ENCODE results near the gene CAP1. TPM values are rescaled to one million over a fixed set of nuclear protein-coding genes. Genes with fewer than 3 reads are reported as not detected.
"Not testable (repeated sequence)": the region's sequence is repeated elsewhere in the genome, so short reads cannot be mapped to it uniquely, and the experiment has no call there.

Gene CAP1
- total RNA-seq, 1 donor from 2014 or later: 367 TPM

- peaks cover 23% of the 10 kb centered on the region for H3K27me3 Mint-ChIP-seq (ENCODE audit: unreplicated experiment)
- H3K9me3 Mint-ChIP-seq (ENCODE audit: unreplicated experiment): no peaks in the 10 kb centered on the region
- no peak overlapping the region for H3K27ac Mint-ChIP-seq (ENCODE audit: unreplicated experiment)
- peak; percentile 71 for TF ChIP-seq CTCF (IDR thresholded peaks at IDR 0.05)
- no peaks in the 10 kb centered on the region for H3K36me3 Mint-ChIP-seq (ENCODE audit: unreplicated experiment)
- no peak overlapping the region for H3K4me3 Mint-ChIP-seq (ENCODE audit: unreplicated experiment)
- DNase-seq (ENCODE audit: extremely low spot score, unreplicated experiment): no peak
- H3K4me1 Mint-ChIP-seq (ENCODE audit: unreplicated experiment): peaks cover 8% of the 10 kb centered on the region
These were observed 8.2 kb upstream of the CAP1 start for GRCh38 chr1:40032240-40032891.

- Mint-ChIP-seq H3K4me1 (ENCODE audit: unreplicated experiment) (peaks cover 21% of the 10 kb centered on the region), H3K27me3 (ENCODE audit: unreplicated experiment) (peaks cover 6% of the 10 kb centered on the region), H3K9me3 (ENCODE audit: unreplicated experiment) (no peaks in the 10 kb centered on the region), H3K4me3 (ENCODE audit: unreplicated experiment) (no peak overlapping the region), H3K36me3 (ENCODE audit: unreplicated experiment) (no peaks in the 10 kb centered on the region), H3K27ac (ENCODE audit: unreplicated experiment) (no peak overlapping the region)
- TF ChIP-seq CTCF (IDR thresholded peaks at IDR 0.05): no peak
- DNase-seq (ENCODE audit: extremely low spot score, unreplicated experiment): no peak
These were observed 5.7 kb upstream of the CAP1 start for GRCh38 chr1:40034869-40035268.

GRCh38 chr1:40036574-40036973 lies 4.0 kb upstream of the CAP1 start:
- H3K9me3 Mint-ChIP-seq (ENCODE audit: unreplicated experiment): no peaks in the 10 kb centered on the region
- peaks cover 20% of the 10 kb centered on the region for H3K4me1 Mint-ChIP-seq (ENCODE audit: unreplicated experiment)
- H3K36me3 Mint-ChIP-seq (ENCODE audit: unreplicated experiment): no peaks in the 10 kb centered on the region
- no peak for DNase-seq (ENCODE audit: extremely low spot score, unreplicated experiment)
- H3K27me3 Mint-ChIP-seq (ENCODE audit: unreplicated experiment): peaks cover 2% of the 10 kb centered on the region
- no peak for TF ChIP-seq CTCF (IDR thresholded peaks at IDR 0.05)
- no peak overlapping the region for H3K4me3 Mint-ChIP-seq (ENCODE audit: unreplicated experiment)
- H3K27ac Mint-ChIP-seq (ENCODE audit: unreplicated experiment): no peak overlapping the region

GRCh38 chr1:40037254-40037653 lies 3.3 kb upstream of the CAP1 start:
- not testable (repeated sequence) for H3K4me3 Mint-ChIP-seq (ENCODE audit: unreplicated experiment); H3K36me3 Mint-ChIP-seq (ENCODE audit: unreplicated experiment)

GRCh38 chr1:40038697-40039096 lies 1.8 kb upstream of the CAP1 start:
- peaks cover 9% of the 10 kb centered on the region for H3K36me3 Mint-ChIP-seq (ENCODE audit: unreplicated experiment)
- no peaks in the 10 kb centered on the region for H3K27me3 Mint-ChIP-seq (ENCODE audit: unreplicated experiment)
- H3K9me3 Mint-ChIP-seq (ENCODE audit: unreplicated experiment): no peaks in the 10 kb centered on the region
- H3K4me3 Mint-ChIP-seq (ENCODE audit: unreplicated experiment): no peak overlapping the region
- no peak for TF ChIP-seq CTCF (IDR thresholded peaks at IDR 0.05)
- H3K4me1 Mint-ChIP-seq (ENCODE audit: unreplicated experiment): peaks cover 38% of the 10 kb centered on the region
- peak overlapping the region; percentile 100 for H3K27ac Mint-ChIP-seq (ENCODE audit: unreplicated experiment)
- DNase-seq (ENCODE audit: extremely low spot score, unreplicated experiment): no peak

More at GRCh38 chr1:40037254-40037653, 3.3 kb upstream of the CAP1 start:
- H3K9me3 Mint-ChIP-seq (ENCODE audit: unreplicated experiment); H3K27me3 Mint-ChIP-seq (ENCODE audit: unreplicated experiment); H3K27ac Mint-ChIP-seq (ENCODE audit: unreplicated experiment); DNase-seq (ENCODE audit: extremely low spot score, unreplicated experiment): not testable (repeated sequence)
- peaks cover 24% of the 10 kb centered on the region for H3K4me1 Mint-ChIP-seq (ENCODE audit: unreplicated experiment)
